GM15510 (cell line): ENCODE measurements around the gene IARS2.
A peak's percentile ranks its signal among the peaks of the same experiment; 100 is the strongest.

Source experiments
- POLR2A ChIP-seq: IDR thresholded peaks from 3 replicates; pipeline ENCODE4 v1.6.1; 2011; ENCODE audit warnings: borderline replicate concordance; ENCODE audit not compliant: insufficient read length; ENCODE audit errors: extremely low read depth

IARS2 gene

DNA sequence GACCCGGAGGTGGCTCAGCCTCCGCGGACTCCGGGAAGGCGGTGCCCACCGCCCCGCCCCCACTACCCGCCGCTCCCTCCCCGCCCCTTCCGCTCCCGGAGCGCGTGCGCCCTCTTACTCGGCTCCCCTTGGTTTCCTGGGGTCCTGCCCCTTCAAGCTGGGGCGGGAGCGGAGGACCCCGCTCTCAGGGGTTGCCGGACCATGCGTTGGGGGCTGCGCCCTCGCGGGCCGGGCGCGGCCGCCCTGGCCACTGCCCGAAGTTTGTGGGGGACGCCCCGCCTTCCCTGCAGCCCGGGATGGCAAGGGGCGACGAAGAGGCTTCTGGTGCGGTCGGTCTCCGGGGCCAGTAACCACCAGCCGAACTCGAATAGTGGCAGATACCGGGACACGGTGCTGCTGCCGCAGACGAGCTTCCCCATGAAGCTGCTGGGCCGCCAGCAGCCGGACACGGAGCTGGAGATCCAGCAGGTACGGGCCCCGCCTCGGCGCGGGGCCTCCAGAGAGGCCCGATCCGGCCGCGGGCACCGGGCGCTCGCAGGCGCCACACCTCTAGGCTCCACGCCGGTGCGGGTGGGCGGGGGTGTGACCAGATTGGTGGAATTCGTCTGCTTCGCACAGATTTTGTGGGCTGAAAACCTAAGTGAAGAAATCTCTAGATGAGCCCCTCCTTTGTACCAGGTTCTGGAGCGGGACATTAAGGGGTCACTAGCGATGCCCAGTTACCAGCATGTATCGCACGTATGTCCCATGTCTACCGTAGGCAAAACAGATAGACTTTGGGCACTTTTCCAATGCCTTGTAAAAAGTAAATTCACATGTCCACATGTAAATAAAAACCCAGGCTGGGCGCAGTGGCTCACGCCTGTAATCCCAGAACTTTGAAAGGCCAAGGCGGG is at the start of gene IARS2:
Gene IARS2, plus strand, starts transcription at position 117 of the 896 bp plus-strand sequence. Its CDS starts 85 bp downstream, at position 202.
- peak; percentile 79 for TF ChIP-seq POLR2A

DNA sequence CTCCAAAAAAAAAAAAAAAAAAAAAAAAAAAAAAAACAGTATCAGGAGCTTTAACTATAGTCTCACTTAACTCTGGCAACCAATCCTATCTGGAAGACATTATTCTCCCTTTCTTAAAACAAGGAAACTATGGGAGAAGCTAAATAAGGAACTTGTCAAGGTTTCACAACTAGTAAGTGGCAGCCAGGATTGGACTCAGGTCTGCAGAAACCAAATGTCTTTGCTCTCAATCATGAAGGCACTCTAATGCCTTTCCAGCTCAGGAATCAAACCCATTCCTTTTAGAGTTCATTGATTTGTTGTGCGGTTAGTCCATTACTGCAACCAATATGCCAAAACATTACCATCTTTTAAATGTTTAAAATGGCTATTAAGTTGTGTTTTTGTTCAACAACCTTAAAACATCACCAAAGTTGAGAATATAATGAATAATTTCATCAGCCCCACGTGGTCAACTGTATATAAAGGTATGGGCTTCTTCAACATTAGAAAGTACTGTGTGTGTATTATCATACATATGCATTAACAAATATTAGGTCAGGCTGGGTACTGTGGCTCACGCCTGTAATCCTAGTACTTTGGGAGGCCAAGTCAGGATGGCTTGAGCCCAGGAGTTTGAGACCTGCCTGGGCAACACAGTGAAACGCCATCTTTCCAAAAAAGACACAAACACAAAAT is 49.1 kb upstream of the IARS2 start:
- TF ChIP-seq POLR2A = no peak

DNA sequence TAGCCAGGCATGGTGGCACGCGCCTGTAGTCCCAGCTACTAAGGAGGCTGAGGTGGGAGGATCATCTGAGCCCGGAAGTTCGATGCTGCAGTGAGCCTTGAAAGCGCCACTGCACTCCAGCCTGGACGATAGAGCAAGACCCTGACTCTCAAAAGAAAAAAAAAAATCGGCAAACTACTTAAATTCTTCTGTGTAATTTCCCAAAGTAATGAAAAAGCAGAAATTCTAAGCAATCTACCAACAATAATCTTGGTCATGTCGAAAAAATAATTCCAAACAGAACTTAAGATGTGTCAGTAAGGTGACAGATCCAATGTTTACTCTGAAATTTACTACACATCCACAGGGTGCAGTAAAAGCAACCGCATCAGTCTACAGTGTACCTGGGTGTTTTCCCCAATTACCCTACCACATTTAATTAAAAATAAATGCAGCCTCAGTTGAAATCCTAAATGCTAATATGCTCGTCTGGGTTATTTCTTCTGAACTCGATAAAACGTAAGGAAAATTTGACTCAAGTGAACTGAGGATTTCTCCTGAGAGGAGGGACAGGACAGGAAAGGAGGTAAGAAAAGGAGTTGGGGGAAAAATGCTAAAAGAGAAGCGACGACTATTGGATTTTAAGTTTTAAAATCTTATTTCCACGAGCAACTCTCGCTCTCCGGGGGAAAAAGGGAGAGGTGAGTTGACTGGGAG is 48.4 kb upstream of the IARS2 start:
- no peak for TF ChIP-seq POLR2A

DNA sequence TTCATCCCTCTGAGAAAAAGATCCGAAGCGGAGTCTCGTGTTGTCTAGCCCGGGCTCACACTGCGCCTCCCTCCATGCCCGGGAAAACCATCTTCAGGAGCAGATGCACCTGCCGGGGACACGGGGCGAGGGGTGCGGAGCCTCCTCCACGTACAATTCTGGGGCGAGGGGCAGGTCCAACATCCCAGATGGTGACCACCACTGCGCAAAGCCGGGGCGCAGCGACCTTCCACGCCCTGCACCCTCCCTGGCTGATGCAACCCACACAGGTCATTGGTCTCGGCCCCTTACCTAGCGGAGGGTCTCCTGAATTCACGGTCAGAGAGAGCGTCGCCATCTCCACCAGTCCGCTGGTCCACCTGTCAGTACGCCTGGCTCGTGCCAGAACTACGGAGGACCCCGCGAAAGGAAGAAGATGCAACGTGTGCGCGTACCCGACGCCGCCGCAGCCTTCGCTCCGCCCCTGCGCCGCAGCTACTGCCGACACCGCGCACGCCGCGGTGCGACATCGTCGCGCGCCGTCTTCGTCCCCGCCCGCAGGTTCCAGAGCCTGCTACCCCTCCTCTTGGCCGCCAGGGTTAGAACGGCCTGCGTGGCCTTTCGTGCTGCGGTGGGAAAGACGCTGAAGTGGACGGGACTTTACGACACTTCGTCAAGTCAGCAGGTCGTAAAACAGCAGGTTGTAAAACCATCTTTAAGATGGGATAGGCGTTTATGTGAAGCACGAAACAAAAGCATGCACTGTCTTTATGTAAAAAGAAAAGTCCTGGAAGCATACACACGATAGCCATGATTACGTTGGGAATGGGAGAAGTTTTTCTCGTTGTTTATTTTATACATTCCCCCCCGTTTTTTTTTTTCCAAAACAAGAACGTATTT is 47.6 kb upstream of the IARS2 start, which contains the start of gene EPRS1:
Gene EPRS1, minus strand, starts transcription at position 454 of the 879 bp plus-strand sequence. Its CDS starts 117 bp downstream, at position 337.
- TF ChIP-seq POLR2A = peak; percentile 88

DNA sequence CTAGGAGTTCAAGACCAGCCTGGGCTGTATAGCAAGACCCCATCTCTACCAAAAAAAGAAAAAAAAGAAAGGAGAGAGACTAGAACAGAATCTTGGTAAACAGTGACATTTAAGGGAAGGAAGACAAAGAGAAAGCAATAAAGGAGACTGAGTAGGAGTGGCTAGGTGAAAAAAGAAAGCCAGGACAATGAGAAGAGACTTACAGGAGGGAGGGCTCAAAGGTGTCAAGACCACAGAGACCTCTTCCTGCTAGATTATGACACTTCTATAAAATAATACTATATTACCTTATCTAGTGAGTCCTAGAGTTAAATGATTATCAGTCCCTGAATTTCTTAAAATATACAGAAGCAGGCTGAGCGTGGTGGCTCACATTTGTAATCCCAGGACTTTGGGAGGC is 37.6 kb upstream of the IARS2 start:
- TF ChIP-seq POLR2A = no peak

DNA sequence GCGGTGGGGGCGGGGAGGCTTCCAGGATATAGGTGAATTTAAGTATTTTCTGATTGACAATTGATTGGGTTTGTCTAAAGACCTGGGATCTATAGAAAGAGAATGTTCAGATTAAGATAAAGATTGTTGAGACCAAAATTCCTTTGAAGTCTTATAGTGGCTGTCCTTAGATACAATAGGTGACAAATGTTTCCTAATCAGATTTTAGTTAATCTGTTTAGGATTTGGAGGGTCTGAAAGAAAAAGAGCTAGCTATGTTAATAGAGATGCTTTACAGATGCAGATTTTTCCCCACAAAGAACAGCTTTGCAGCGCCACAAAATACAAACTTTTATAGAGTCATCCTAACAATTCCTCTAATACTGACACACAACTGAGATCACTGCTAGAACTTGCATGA is 33.1 kb upstream of the IARS2 start:
- TF ChIP-seq POLR2A = no peak

DNA sequence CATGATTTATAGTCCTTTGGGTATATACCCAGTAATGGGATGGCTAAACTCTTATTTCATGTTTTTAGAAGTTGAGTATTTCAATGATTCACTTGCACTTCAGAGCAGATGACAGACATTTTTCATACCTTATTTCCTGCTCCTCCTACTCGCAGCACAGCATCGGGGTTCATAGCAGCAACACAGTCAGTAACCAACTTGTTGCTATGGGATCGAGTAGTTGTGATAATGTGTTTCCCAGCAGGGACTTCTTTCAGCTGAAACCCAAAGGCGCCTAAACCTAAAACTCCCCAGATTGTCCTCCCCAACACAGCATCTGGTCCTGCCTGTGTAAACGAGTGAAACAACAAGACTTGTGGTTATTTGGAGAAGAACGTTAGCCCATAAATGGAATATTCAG is 31.3 kb upstream of the IARS2 start:
- TF ChIP-seq POLR2A = no peak

DNA sequence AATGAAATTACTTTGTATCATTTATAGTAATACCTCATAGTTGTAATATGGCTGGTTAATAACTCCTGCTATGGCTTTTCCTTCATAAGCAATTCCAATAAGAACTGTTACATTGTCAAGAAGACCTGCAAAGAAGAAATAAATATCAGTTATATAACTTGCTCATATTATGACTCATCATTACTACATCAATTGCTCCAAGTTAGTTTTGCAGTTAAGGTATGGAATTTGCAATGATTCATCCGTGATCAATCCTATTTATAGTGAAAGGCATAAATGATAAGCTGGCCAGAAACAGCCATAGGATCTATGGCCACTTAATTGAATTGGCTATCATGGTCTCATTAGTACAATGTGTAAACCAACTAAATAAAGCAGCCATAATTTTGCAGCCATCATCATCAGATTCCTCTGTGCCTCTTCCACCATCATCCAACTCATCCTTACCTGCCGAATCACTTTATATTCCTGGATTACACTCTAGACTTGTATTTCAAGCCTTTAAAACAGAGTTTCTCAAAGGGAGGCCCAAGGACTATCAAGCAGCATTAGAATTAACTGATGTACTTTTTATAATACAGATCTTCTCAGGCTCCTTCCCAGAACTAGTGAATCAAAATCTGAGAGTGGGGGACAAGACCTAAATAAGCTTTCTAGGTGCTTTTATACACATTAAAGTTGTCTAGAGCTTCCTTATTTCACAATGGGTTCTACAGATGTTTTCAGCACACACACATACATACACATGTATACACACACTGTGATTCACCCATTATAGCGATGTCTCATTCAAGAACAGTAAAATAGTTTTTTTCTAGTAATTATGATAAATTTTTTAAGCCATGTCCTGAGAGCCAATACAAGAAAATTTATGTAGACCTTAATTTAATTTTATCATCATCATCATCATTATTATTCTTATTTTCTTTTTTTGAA is 26.4 kb upstream of the IARS2 start:
- no peak for TF ChIP-seq POLR2A

DNA sequence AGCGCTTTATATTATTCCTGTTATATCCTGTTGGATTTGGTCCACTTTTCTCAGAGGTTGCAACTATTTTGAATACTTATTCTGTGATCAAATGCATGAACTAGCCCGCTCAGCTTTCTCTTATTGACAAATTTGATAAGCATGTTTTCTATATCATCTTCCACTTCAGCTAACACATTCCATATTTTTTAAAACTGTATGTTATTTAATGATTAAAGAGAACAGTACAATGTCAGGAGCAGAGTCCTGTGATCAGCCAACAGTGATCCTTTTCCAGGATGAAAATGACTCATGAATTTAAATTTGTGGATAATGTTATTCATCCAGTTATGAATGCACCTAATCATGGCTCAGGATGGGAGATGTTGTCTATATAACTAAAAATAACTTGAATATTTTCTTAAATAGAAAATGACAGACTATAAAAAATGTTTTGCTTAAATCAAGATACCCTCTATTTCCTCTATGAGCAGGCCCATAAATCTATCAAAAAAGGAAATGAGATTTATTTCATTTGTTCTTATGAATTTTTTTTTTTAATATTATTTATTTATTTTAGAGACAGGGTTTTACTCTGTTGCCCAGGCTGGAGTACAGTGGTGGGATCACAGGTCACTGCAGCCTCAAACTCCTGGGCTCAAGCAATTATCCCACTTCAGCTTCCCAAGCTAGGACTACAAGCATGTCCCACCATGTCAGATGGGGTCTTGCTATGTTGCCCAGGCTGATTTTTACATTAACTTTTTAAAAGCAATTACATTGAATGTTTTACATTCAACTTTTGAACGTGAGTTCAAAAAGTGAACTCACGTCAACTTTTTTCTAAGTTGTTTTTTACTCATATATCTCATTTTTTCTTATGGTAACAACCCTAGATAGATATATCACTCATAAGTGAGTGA is 16.8 kb upstream of the IARS2 start:
- no peak for TF ChIP-seq POLR2A

DNA sequence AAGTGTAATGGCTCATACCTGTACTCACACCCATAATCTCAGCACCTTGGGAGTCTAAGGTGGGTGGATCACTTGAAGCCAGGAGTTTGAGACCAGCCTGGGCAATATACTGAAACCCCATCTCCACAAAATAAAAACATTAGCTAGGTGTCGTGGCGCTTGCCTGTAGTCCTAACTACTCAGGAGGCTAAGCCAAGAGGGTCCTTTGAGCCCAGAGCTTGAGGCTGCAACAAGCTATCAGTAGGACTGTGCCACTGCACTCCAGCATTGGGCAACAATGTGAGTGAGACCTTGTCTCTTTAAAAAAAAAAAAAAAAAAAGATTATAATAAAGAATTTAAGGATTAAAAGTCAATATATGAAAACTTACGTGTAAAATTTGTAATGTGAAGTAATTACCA is 16.0 kb upstream of the IARS2 start:
- no peak for TF ChIP-seq POLR2A

DNA sequence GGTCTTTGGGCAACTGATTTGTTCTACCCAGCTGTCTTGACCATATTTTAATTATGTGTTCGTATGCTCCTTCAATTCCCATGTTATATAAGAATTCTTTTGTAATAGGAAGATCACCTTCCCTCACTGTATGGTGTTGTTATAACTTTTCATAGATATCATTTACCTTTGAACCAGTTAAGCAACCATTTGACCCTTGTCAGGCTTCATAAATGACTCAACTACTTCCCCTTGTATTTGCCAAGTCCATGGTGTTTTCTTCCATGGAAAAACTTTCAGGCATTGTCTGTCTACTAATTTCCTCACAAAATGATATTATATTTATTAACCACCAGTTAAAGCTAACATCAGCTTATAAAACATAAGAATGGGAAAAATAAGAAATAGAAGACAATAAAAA is 9.5 kb upstream of the IARS2 start:
- TF ChIP-seq POLR2A = no peak
